Kidney (tissue), 14 donors: Measurements from ENCODE around the gene FSHR. TPM values are rescaled to one million over a fixed set of nuclear protein-coding genes. Genes with fewer than 3 reads are reported as not detected.

Experiments
- DNase-seq, 5 donors: peaks; one replicate each; pipeline ENCODE4 v3.0.0-alpha.2; 2013 to 2020
- FAIRE-seq: peaks from 2 replicates; lab custom pipeline; 2012; peaks lifted over from hg19 to GRCh38; lab: Jason Lieb, UNC
- H3K27ac ChIP-seq, 2 donors: one replicate each; pipeline ENCODE4 v1.7.0; 2013; ENCODE audit warnings: low read depth in 2 of 2, low read length in 2 of 2, inconsistent platforms in 1 of 2
- H3K27me3 ChIP-seq: one replicate; pipeline ENCODE4 v1.7.1; 2013; ENCODE audit warnings: low read length, inconsistent platforms; ENCODE audit not compliant: control insufficient read depth, insufficient read depth
- H3K36me3 ChIP-seq, 3 donors: one replicate each; pipeline versions ENCODE4 v1.7.0 to v1.7.1; 2013; ENCODE audit warnings: low read length in 3 of 3, control low read depth in 1 of 3, inconsistent platforms in 1 of 3; ENCODE audit not compliant: insufficient read depth in 3 of 3, control insufficient read depth in 2 of 3
- H3K4me1 ChIP-seq, 3 donors: one replicate each; pipeline versions ENCODE4 v1.7.0 to v1.7.1; 2013; ENCODE audit warnings: low read length in 3 of 3, inconsistent platforms in 1 of 3, low read depth in 1 of 3; ENCODE audit not compliant: control insufficient read depth in 2 of 3, insufficient read depth in 2 of 3
- H3K4me3 ChIP-seq, 3 donors: one replicate each; pipeline versions ENCODE4 v1.7.0 to v1.8.1; 2013; ENCODE audit warnings: low read length in 3 of 3, control low read depth in 1 of 3, inconsistent platforms in 1 of 3
- H3K9ac ChIP-seq, 3 donors: one replicate each; pipeline versions ENCODE4 v1.7.0 to v1.7.1; 2013; ENCODE audit warnings: low read length in 3 of 3, control low read depth in 1 of 3, inconsistent platforms in 1 of 3
- H3K9me3 ChIP-seq, 3 donors: one replicate each; pipeline versions ENCODE4 v1.7.0 to v1.7.1; 2013; ENCODE audit warnings: low read length in 3 of 3, control low read depth in 1 of 3, inconsistent platforms in 1 of 3; ENCODE audit not compliant: control insufficient read depth in 2 of 3, insufficient read depth in 1 of 3
- intact Hi-C: fragments of 100-400 bp; cut with DNase I; formaldehyde crosslinking; loops from one replicate; pipeline ENCODE4 v1.11.1; 2022
- polyA plus RNA-seq: library from polyadenylated mRNA; stranded (reverse); fragments of 350-450 nt; fragmentation: Illumina TruSeq; extraction: RNeasy Lipid Tissue Mini Kit (QIAGEN cat#74804); gene quantifications from one replicate; pipeline ENCODE4 v1.2.3, GENCODE V29; 2014; ENCODE audit warnings: low read depth, low replicate concordance; ENCODE audit not compliant: insufficient read depth
- total RNA-seq: library from RNA; stranded (reverse); fragmentation: NEBNext Ultra II Directional; extraction: Animal tissue kit (Norgen Biotek cat#: 25700); gene quantifications from one replicate; pipeline ENCODE4 v1.2.1, GENCODE V29; 2021
- TF ChIP-seq, protein P1 (sequence below): IDR thresholded peaks from 3 replicates; pipeline ENCODE4 v1.5.1; 2012; ENCODE audit warnings: mild to moderate bottlenecking, moderate library complexity, borderline replicate concordance; ENCODE audit not compliant: insufficient read depth; ENCODE audit errors: extremely low read depth
- donor health status: control.
- donor health status: control.
- donor health status: control.
- donor health status: control.
- donor health status: control.
- donor health status: DM: yes; HTN: yes; CAD: no.
- donor health status: Normal renal cell carcinoma (clear cell type).

Gene FSHR
- total and polyA plus RNA-seq, 2 donors from 2014 or later = 0.54 TPM; not detected in 1

DNA sequence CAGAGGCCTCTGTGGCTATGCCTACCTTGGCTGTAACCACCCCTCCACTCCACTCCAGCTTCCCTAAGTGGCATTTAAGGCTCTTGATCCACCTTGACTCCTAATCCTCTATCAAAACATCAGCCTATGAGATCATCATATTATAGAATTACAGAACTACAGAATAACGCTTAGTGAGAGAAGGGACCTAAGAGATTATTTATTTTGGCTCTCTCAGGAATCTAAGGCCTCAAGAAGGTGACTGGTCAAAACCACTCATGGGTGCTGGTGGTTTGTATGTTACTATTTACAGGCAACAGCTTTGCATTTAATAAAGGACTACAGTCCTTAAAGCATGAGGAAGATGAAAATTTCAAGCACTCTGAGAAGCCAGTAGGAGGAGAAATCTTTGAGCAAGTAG lies 118.8 kb downstream of the FSHR start:
- DNase-seq (no peak), FAIRE-seq (no peak)
- H3K27ac ChIP-seq = no peak overlapping the region
- no peaks in the 10 kb centered on the region for H3K36me3 ChIP-seq
- no peaks in the 10 kb centered on the region for H3K27me3 ChIP-seq
- H3K4me3 ChIP-seq = no peak overlapping the region
- TF ChIP-seq, protein P1, sequence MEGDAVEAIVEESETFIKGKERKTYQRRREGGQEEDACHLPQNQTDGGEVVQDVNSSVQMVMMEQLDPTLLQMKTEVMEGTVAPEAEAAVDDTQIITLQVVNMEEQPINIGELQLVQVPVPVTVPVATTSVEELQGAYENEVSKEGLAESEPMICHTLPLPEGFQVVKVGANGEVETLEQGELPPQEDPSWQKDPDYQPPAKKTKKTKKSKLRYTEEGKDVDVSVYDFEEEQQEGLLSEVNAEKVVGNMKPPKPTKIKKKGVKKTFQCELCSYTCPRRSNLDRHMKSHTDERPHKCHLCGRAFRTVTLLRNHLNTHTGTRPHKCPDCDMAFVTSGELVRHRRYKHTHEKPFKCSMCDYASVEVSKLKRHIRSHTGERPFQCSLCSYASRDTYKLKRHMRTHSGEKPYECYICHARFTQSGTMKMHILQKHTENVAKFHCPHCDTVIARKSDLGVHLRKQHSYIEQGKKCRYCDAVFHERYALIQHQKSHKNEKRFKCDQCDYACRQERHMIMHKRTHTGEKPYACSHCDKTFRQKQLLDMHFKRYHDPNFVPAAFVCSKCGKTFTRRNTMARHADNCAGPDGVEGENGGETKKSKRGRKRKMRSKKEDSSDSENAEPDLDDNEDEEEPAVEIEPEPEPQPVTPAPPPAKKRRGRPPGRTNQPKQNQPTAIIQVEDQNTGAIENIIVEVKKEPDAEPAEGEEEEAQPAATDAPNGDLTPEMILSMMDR = no peak
- no peaks in the 10 kb centered on the region for H3K4me1 ChIP-seq
- H3K9me3 ChIP-seq = no peaks in the 10 kb centered on the region
- intact Hi-C loops = no loop called here
- no peak overlapping the region for H3K9ac ChIP-seq

DNA sequence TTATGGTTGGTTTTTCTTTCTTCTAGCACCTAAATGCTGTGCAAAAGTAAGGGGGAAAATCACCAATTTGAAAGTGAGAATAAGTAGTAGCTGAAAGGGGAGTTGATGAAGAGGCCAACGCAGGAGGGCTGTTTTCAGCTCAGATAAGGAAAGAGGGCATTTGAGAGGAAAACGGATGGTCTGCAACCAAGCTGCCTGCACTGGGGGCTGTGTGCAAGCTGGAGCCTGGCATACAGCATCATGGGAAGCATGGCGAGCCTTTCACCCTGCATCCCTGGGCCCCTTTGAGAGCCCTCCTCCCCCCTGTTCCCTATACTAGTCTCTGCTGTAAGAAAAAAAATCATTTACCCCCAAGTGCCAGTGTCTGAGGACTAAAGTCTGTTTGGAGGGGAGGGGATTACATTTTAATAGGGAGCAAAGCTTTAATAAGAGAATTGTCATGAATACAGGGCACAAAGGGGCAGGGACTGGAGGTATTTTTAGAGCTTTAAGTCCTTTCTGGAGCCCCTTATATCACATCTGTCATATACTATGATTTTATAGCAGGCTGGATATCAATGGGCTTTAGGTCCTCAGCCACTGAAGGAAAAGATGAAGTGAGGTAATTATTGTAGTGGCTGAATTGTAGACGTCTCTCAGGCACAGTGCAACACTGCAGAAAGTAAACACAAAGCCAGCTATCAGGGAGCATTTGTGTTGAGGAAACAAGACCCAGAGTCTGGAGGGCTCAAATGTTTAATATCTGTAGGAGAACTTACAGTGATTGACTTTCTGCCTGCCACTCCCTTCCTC lies 120.7 kb downstream of the FSHR start:
- no peaks in the 10 kb centered on the region for H3K4me1 ChIP-seq
- no peaks in the 10 kb centered on the region for H3K27me3 ChIP-seq
- H3K9ac ChIP-seq = no peak overlapping the region
- intact Hi-C loops = no loop called here
- FAIRE-seq (no peak), DNase-seq (no peak)
- no peak overlapping the region for H3K27ac ChIP-seq
- H3K4me3 ChIP-seq = no peak overlapping the region
- TF ChIP-seq, protein P1 = no peak
- H3K9me3 ChIP-seq = no peaks in the 10 kb centered on the region
- H3K36me3 ChIP-seq = no peaks in the 10 kb centered on the region

DNA sequence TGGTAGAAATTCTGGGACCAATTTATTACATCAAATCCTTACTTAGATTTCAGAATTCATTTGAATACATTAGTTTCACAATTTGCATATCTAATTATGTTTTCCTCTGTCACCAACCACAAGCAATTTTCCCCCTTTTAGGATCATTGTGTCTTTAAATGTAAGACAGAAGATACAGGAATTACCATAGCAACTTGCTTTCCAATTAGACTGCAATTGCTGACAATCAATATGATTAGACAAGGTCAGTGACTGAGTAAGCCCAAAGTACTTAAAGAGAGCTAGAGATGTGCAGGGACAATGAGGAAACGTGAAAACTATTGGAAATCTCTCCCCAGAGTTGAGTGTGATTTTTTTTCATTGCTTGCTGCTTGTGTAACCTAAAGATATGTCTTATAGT lies 121.4 kb downstream of the FSHR start:
- Histone ChIP-seq H3K9ac (no peak overlapping the region), H3K36me3 (no peaks in the 10 kb centered on the region), H3K9me3 (no peaks in the 10 kb centered on the region), H3K27me3 (no peaks in the 10 kb centered on the region), H3K4me3 (no peak overlapping the region), H3K27ac (no peak overlapping the region), H3K4me1 (peaks cover 0 to 3% (median 0%) of the 10 kb centered on the region in 3 donors)
- DNase-seq (no peak), FAIRE-seq (no peak)
- TF ChIP-seq, protein P1 = no peak
- intact Hi-C loops = no loop called here
